Hematopoietic multipotent progenitor cell treated with erythropoietin and hydrocortisone succinate and interleukin-3 and kit ligand, for 4 days (in vitro differentiated cells): Measurements from ENCODE around the gene GIN1.
"Not testable (repeated sequence)": the region's sequence is repeated elsewhere in the genome, so short reads cannot be mapped to it uniquely, and the experiment has no call there.

Source experiments
- DNase-seq: peaks from one replicate; pipeline ENCODE4 v3.0.0-alpha.2; 2015

The GIN1 gene

DNA sequence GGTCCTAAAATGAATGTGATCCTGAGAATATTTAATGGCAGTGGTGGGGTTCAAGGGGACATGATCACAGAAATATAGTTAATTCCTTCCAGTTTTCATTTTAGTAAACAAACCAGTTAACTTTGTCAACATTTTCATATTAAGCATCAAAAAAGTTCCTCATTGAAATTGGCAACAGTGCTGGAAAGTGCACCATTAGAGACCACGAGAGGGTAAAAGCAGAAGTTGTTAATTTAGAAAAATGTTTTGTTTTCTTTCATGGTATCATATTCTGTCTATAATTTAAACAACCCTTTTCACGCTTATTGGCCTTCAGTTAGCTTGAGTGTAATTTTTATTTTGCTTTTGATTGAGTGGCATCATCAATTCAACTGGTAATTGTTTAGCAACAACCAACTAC lies 11.9 kb downstream of the GIN1 start:
- DNase-seq, result peak; percentile 41

DNA sequence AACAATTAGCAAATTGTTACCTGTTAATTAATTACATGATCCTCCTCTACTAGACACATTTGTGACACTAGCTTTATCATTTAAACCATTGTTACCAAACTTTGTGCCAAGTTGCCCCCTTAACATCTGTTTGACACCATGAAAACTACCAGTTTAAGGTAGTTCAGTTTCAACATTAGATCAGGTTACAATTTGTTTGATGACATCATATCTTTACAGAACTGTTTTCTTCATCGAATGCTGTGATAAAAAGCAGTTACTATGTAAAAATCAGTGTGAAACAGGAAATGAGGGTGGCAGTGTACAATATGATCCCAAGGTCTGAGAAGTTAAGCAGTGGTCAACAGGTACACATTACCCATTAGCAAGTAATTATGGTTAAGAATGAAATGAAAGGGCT lies 17.7 kb downstream of the GIN1 start:
- no peak for DNase-seq

GRCh38 chr5:103101079-103101750 lies 18.7 kb downstream of the GIN1 start:
- peak; percentile 51 for DNase-seq

- DNase-seq, result peak; percentile 27
These were observed 20.9 kb downstream of the GIN1 start for GRCh38 chr5:103098993-103099392.

GRCh38 chr5:103094737-103095136 lies 25.2 kb downstream of the GIN1 start:
- peak; percentile 47 for DNase-seq

GRCh38 chr5:103093727-103094126 lies 26.2 kb downstream of the GIN1 start:
- no peak for DNase-seq

DNA sequence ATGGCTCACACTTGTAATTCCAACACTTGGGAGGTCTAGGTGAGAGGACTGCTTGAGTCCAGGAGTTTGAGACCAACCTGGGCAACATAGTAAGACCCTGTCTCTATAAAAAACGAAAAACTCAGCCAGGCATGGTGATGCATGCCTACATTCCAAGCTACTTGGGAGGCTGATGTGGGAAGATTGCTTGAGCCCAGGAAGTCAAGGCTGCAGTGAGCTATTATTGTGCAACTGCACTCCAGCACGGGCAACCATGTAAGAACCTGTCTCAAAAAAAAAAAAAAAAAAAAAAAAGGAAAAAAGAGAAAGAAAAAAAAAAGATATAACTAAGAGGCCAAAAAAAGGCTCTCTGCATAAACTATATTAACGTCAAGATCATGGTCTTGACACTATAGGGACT lies 27.3 kb downstream of the GIN1 start:
- DNase-seq, result no peak

DNA sequence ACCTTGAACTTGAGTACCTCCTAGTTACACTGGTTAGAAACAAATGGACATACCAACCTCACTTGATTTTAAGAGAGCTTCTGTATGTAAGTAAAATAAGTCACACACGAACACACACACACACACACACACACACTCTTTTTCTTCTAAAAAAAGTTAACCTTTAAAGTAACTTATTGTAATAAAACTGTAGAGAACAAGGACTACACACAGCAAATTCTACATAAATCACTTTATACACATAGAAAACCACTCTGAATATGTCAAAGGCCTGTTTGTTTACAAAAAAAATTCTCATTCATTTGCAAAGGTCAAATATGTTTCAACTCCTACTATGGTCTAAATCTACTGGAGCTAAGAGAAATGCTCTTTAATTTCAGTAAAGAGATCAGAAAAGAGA lies 29.1 kb downstream of the GIN1 start:
- no peak for DNase-seq

DNA sequence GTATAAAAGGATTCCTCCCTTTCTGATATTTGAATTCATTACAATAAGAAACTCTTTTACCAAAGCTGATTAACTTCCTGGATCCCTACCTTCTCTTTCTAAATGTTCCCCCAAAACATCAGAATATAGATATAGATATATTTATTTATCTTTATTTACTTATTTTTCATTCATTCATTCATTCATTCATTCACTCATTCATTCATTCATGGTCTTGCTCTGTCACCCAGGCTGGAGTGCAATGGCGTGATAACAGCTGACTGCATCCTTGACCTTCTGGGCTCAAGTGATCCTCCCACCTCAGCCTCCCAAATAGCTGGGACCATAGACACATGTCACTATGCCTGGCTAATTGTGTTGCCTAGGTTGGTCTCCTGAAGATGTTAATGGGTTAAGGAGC lies 30.7 kb downstream of the GIN1 start:
- DNase-seq, result no peak

DNA sequence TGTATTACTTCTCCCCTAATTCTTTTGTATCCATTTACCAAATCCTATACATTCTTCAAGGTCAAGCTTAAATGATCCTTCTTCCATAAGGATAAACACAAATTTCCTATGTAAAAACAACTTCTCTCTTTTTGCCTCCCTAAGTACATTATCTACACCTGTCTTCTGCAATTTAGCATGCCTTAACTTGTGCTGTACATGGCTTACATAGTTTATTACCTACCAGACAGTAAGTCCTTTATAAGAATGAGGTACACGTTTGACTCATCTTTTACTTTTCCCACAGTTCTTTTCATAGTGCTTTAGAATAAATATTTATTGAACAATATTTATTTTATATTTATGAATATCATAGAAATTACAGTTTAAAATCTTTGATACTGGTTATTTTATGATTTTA lies 33.4 kb downstream of the GIN1 start:
- DNase-seq, result no peak

DNA sequence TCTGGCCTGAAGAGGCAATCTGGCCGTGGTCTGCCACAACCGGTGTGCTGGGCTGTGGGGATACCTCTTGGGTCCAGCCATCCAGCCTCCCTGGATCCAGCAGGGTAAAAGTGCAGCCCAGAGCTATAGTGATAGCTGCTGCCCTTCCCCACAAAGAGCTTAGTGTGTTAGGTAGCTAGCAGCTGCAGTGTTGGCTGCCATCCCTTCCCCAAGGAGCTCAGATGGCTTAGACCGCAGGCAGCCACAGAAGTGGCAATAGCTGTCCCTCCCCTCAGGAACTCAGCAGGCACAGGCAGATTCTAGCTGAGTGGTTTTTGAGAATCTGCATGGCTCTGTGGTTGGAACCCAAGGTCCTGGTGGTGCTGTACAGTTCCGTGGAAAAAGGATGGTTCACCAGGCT lies 40.1 kb downstream of the GIN1 start:
- no peak for DNase-seq

DNA sequence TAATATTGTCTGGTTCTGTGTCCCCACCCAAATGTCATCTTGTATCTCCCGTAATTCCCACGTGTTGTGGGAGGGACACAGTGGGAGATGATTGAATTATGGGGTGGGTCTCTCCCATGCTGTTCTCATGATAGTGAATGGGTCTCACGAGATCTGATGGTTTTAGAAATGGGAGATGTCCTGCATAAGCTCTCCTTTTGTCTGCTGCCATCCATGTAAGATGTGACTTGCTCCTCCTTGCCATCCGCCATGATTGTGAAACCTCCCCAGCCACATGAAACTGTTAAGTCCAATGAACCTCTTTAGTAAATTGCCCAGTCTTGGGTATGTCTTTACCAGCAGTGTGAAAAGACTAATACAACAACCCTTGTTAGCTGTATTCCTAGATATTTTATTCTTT lies 44.5 kb downstream of the GIN1 start:
- DNase-seq, result no peak

- DNase-seq, result not testable (repeated sequence)
These were observed 46.4 kb downstream of the GIN1 start for GRCh38 chr5:103073500-103073899.

- peak; percentile 70 for DNase-seq
These were observed 53.6 kb downstream of the GIN1 start for GRCh38 chr5:103066326-103066725.

DNA sequence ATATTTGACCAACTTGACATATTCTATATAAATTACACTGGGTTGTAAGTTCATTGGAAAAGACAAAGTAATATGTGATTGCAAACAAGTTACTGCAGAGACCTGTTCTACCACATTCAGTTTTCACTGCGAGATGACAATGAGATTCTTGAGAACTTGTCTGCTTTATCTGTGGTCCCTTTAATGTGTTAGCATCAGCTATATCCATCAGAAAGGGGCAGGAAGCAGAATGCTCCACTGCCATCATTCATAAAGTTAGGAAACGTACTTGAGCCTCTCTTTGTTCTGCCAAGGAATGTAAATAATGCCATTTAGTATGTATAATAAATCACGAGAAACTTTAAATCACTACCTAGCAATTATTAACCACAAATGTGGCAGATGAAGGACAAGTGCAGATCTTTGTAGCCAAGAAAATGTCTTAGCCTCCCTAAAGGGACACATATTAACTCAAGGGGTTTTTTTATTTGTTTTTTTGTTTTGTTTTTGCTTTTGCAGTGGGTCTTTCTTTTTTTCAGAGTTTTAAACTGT lies 59.4 kb downstream of the GIN1 start:
- DNase-seq, result no peak

GRCh38 chr5:103059525-103059924 lies 60.4 kb downstream of the GIN1 start:
- no peak for DNase-seq

DNA sequence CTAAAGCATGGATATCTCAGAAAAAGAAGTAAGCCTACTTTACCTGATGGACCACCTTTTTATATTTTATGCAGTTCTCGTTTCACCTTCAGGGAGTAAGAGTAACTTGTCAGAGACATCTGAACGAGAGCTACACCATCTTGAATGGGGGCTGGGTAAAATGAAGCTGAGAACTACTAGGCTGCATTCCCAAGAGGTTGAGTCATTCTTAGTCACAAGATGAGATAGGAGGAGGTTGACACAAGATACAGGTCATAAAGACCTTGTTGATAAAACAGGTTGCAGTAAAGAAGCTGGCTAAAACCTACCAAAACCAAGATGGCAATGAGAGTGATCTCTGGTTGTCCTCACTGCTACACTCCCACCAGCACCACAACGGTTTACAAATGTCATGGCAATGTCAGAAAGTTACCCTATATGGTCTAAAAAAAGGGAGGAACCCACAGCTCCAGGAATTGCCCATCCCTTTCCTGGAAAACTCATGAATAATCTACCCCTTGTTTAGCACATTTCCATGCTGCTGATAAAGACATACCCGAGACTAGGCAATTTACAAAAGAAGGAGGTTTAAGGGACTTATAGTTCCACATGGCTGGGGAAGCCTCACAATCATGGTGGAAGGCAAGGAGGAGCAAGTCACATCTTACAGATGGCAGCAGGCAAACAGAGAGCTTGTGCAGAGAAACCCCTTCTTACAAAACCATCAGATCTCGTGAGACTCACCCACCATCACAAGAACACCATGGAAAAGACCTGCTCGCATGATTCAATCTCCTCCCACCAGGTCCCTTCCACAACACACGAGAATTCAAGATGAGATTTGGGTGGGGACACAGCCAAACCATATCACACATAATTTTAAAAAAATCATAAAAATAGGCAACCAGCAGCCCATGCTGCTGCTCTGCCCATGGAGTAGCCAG lies 62.5 kb downstream of the GIN1 start:
- DNase-seq, result peak; percentile 14

GRCh38 chr5:103046706-103047105 lies 73.2 kb downstream of the GIN1 start:
- DNase-seq, result not testable (repeated sequence)

DNA sequence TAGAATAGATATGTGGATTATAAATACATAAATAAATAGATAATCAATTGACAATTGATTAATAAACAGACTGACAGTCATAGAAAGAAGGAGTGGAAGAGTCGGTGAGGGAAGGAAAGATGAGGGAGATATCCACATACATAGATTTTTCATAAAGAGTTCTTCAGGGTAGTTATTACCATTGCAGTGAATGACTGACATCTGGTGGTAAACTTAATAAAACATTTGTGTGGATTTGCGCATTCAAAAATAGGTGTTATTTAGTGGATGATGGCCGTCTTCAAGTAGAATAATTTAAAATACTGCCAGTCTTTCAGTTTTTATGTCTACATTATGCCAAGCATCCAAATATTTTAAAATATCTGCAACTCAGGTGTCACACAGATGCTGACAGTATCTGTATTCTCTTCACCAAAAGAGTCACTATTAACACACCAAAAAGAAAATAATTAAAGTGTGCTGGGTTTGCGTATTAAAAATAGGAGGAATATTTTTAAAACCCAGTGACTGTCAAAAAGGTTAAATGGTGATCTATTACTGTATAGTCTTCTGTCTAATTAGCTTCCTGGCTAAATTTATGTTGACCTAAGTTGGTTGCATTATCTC lies 78.8 kb downstream of the GIN1 start:
- peak; percentile 76 for DNase-seq

GRCh38 chr5:103037673-103038455 lies 82.1 kb downstream of the GIN1 start:
- DNase-seq, result no peak

- DNase-seq, result no peak
These were observed 83.3 kb downstream of the GIN1 start for GRCh38 chr5:103036601-103037000.
